Measurements from ENCODE around the gene CT47B1. TPM values are rescaled to one million over a fixed set of nuclear protein-coding genes. Genes with fewer than 3 reads are reported as not detected.

Gene CT47B1
- total RNA-seq, 1 donor from 2014 or later: not detected

- H3K36me3 Mint-ChIP-seq (ENCODE audit: insufficient read depth): peaks cover 2% of the 10 kb centered on the region
- H3K4me1 Mint-ChIP-seq (ENCODE audit: low read depth): peaks cover 9% of the 10 kb centered on the region
- no peak overlapping the region for H3K27ac Mint-ChIP-seq
- no peak for DNase-seq (ENCODE audit: low spot score, unreplicated experiment)
- H3K27me3 Mint-ChIP-seq: no peaks in the 10 kb centered on the region
- H3K4me3 Mint-ChIP-seq (ENCODE audit: low read depth): no peak overlapping the region
- TF ChIP-seq CTCF (IDR thresholded peaks at IDR 0.05; ENCODE audit: unreplicated experiment): no peak
- H3K9me3 Mint-ChIP-seq (ENCODE audit: low read depth): peaks cover 53% of the 10 kb centered on the region
These were observed 50.5 kb downstream of the CT47B1 start for GRCh38 chrX:120825146-120825545.

GRCh38 chrX:120824021-120824420, 51.6 kb downstream of the CT47B1 start:
- DNase-seq (ENCODE audit: low spot score, unreplicated experiment): no peak
- Mint-ChIP-seq H3K27me3 (no peaks in the 10 kb centered on the region), H3K4me1 (ENCODE audit: low read depth) (peaks cover 9% of the 10 kb centered on the region), H3K4me3 (ENCODE audit: low read depth) (no peak overlapping the region), H3K36me3 (ENCODE audit: insufficient read depth) (peaks cover 2% of the 10 kb centered on the region), H3K9me3 (ENCODE audit: low read depth) (peaks cover 48% of the 10 kb centered on the region), H3K27ac (no peak overlapping the region)
- no peak for TF ChIP-seq CTCF (IDR thresholded peaks at IDR 0.05; ENCODE audit: unreplicated experiment)

- Mint-ChIP-seq H3K4me3 (ENCODE audit: low read depth) (no peak overlapping the region), H3K9me3 (ENCODE audit: low read depth) (peaks cover 46% of the 10 kb centered on the region), H3K27ac (no peak overlapping the region), H3K27me3 (no peaks in the 10 kb centered on the region), H3K36me3 (ENCODE audit: insufficient read depth) (peaks cover 1% of the 10 kb centered on the region), H3K4me1 (ENCODE audit: low read depth) (peaks cover 9% of the 10 kb centered on the region)
- no peak for DNase-seq (ENCODE audit: low spot score, unreplicated experiment)
- no peak for TF ChIP-seq CTCF (IDR thresholded peaks at IDR 0.05; ENCODE audit: unreplicated experiment)
These were observed 52.1 kb downstream of the CT47B1 start for GRCh38 chrX:120823556-120823955.

Other genes with a start within 250 kb of the CT47B1 start
- gene C1GALT1C1, start 245.8 kb downstream of the CT47B1 start, total RNA-seq: 21.8 and 22.2 TPM in 2 replicates
- not detected in 2 replicates for gene CT47A11, start 61.3 kb upstream of the CT47B1 start, total RNA-seq
- gene CT47A10, start 66.2 kb upstream of the CT47B1 start, total RNA-seq: not detected in 2 replicates
- not detected in 2 replicates for gene CT47A9, start 71.0 kb upstream of the CT47B1 start, total RNA-seq
- not detected in 2 replicates for gene CT47A8, start 75.9 kb upstream of the CT47B1 start, total RNA-seq
- gene CT47A7, start 80.7 kb upstream of the CT47B1 start, total RNA-seq: not detected in 2 replicates
- gene CT47A6, start 85.6 kb upstream of the CT47B1 start, total RNA-seq: not detected in 2 replicates
- gene CT47A5, start 90.5 kb upstream of the CT47B1 start, total RNA-seq: not detected in 2 replicates
- not detected in 2 replicates for gene CT47A4, start 95.3 kb upstream of the CT47B1 start, total RNA-seq
- gene CT47A3, start 100.2 kb upstream of the CT47B1 start, total RNA-seq: not detected in 2 replicates
- gene CT47A2, start 105.1 kb upstream of the CT47B1 start, total RNA-seq: not detected in 2 replicates
- gene CT47A1, start 109.9 kb upstream of the CT47B1 start, total RNA-seq: not detected in 2 replicates
- gene GLUD2, start 171.7 kb upstream of the CT47B1 start, total RNA-seq: 11.3 and 12.0 TPM in 2 replicates